ENCODE data around the gene ACTR1B.
"Not testable (repeated sequence)": the region's sequence is repeated elsewhere in the genome, so short reads cannot be mapped to it uniquely, and the experiment has no call there.

The ACTR1B gene

GRCh38 chr2:97663962-97664635, at the start of gene ACTR1B:
Gene ACTR1B, minus strand, starts transcription at chr2:97664044. Its CDS starts 154 bp downstream, at chr2:97663890.
- DNase-seq = peak; percentile 100

DNA sequence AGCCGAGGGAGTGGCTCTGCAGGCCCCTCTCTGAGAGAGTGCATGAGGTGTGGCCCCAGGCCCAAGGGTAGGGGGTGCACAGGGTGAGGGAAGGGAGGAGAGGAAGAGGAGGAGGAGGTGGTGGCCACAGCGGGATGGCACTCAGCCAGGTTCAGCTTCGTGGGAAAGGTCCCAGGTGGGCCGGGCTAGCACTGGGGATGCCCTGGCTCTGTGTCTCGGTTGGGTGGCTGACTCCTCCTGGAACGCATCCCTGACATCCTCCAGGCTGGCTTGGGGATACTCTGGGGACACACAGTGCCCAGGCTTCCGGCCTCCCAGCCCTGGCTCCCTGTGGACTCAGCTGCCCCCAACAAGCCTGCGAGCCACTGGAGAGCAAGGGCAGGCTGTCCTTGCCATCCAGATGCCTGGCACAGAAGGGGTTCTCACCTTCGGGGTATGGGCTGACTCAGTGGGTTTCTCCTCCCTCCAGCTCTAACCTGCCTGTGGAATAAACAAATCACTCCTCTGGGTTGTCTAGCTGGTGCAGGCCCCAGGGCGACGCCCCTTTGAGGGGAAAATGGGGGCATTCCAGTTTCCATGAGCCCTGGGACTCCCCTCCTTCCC, 49.0 kb upstream of the ACTR1B start:
- DNase-seq = no peak

- DNase-seq = not testable (repeated sequence)
Measured at GRCh38 chr2:97712175-97712574, 48.3 kb upstream of the ACTR1B start.

- no peak for DNase-seq
Measured at GRCh38 chr2:97711394-97711711, 47.5 kb upstream of the ACTR1B start.

GRCh38 chr2:97708608-97709007, 44.8 kb upstream of the ACTR1B start:
- no peak for DNase-seq

DNA sequence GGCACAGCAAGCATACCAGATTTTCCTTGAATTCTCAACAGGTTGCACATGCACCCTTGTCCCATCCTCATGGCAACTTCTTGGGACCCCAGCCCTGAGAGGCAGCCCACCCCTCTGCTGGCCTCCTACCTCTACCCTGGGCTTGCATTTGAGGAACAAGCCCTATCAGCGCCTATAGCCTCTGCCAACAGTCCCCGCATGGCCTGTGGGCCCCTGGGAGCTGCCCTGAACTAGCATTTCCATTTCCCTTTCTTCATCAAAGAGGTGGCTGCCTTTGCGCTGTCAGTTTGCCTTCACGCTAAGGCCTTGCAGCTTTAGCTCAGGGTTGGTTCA, 44.2 kb upstream of the ACTR1B start:
- no peak for DNase-seq

DNA sequence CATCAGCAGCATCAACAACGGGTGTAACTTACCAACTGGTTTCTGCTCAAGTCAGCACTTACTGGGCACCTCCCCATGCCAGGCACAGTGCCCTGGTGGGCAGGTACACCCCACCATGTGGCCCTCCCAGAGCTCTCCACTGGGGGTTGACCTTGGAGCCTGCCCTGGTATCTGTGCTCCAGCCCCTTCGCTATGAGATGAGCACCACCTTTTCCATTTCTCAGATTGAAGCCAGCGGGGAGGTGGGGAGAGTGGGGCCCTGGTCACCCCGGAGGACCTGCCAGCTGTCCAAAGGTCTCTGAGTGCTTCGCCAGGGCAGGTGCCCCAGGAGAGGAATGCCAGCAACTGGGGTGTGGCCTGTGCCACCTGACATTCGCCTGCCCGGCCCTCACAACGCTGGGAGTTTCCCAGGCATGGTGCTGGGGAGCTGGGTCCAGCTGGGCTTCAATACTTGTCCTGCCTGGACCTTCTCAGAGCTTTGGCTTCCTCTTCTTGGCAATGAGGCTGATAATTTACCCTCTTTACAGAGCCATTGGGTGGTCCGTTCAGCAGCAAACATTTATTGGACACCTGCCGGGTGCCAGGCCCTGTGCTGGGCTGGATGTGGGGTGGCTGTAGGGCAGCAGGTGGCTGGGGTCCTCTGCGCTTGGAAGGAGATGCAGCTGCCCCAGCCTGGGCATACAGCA, 43.7 kb upstream of the ACTR1B start:
- DNase-seq = no peak

DNA sequence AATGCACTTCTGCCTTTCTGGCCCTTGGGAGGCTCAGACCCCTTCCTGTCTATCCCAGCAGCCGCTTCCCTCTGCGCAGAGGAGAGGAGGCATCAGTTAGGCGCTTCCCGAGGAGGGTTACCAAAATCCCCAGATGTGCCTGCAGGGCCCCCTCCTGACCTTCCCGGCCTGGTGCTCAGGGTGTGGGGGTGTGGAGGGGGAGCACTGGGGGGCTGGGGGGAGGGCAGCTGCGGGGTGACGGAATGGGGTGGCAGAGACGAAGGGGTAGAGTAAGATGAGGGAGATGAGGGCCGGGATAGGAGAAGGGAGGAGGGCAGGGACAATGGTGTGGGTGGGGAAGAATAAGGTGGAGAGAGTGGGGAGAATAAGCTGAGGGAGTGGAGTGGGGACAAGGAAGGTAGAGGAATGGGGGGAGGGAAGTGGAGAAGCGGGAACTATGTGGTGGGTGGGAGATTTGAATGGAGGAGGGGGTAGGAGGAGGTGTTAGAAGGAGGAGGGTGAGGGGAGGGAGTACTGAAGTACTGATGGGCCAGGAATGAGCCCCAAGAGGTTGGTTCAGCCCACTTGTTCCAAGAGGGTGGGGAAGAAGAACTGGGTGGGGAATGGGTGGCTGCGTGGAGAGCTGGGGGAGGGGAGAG, 43.0 kb upstream of the ACTR1B start:
- DNase-seq = no peak

- DNase-seq = no peak
Measured at GRCh38 chr2:97706112-97706511, 42.3 kb upstream of the ACTR1B start.

GRCh38 chr2:97704989-97705388, 41.1 kb upstream of the ACTR1B start:
- no peak for DNase-seq

DNA sequence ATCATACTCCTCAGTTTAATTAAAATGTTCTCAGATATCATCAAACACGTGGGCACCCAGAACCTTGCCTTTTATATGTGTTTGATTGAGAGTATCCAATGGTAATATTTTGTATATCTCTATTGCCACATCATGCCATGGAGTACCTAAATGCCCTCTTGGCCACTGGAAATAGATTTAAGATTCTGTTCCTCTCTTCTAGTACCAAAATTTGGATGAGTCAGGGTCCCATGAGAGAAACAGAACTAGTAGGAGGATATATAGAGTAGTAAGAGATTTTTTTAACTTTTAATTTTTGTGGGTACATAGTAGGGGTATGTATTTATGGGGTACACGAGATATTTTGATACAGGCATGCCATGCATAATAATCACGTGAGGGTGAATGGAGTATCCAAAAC, 39.9 kb upstream of the ACTR1B start:
- DNase-seq = no peak

- no peak for DNase-seq
Measured at GRCh38 chr2:97702731-97703470, 39.1 kb upstream of the ACTR1B start.

GRCh38 chr2:97701851-97702465, 38.1 kb upstream of the ACTR1B start:
- DNase-seq = no peak

DNA sequence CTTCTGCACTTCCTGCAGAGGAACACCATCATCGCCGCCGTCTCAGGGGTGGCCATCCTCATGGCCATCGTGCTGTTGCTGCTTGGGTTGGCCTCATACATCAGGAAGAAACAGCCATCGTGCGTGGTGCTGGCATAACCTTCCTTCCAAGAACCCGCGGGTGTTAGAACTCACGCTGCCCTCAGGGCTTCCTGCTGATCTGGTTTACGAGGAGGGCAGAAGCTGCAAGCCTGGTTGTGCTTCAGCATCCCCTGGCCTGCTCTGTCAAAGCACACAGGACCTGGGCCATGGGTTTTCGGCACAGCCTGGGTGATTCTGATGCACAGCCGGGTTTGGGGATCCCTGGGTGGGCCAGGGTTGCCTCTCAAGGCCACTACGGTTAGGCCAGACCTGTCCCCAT, 37.3 kb upstream of the ACTR1B start:
- no peak for DNase-seq

- DNase-seq = peak; percentile 38
Measured at GRCh38 chr2:97699765-97700444, 36.1 kb upstream of the ACTR1B start.

- no peak for DNase-seq
Measured at GRCh38 chr2:97698530-97698929, 34.7 kb upstream of the ACTR1B start.

DNA sequence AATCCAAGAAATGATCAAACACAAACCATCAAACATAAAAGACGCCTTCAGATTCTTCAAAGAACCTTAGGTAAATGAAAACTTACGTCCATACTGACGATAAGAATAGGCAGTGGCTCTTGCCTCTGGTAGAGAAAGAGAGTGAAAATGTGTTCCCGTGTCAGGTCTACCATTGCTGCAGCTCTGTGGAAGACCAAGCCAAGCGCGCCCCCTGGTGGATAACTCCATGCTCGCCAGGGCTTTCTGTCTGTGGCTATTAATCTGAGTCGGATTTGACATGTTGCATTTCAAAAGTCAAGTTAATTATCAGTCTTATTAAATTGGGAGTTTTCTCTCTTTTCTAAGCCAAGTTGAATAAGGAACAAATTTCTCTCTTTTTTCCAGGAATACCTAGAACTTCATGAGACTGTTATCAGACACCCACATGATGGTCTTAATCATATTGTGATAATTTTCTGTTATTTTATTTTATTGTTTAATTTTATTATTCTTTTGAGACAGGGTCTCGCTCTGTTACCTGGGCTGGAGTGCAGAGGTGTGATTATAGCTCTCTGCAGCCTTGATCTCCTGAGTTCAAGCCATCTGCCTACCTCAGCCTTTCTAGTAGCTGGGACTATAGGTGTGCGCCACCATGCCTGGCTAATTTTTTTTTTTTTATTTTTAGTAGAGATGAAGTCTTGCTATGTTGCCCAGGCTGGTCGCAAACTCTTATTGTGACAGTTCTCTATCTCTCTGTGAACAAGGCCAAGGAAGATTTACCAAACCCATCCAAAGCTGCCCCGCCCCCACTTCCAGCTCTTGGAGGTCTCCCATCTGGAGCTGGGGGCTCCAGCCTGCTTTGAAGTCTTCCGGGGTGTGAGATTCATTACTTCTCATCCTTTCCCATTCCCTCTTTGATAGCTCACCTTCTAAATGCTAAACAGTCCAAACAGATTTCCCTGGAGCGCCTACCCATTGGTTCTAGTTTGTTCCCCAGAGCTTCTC, 33.7 kb upstream of the ACTR1B start:
- DNase-seq = peak; percentile 82

DNA sequence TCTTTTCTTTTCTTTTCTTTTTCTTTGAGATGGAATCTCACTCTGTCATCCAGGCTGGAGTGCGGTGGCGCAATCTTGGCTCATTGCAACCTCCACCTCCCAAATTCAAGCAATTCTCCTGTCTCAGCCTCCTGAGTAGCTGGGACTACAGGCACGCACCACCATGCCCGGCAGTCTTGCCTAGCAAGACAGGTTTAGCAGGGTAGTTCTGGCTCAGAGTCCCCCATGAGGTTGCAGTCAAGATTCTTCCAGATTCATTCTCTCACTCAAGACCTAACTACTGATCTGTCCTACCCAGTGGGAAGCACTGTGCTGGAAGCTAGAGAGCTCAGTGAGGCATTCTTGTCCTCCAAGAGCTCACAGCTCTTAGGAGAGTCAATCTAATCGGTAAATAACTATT, 31.9 kb upstream of the ACTR1B start:
- no peak for DNase-seq

DNA sequence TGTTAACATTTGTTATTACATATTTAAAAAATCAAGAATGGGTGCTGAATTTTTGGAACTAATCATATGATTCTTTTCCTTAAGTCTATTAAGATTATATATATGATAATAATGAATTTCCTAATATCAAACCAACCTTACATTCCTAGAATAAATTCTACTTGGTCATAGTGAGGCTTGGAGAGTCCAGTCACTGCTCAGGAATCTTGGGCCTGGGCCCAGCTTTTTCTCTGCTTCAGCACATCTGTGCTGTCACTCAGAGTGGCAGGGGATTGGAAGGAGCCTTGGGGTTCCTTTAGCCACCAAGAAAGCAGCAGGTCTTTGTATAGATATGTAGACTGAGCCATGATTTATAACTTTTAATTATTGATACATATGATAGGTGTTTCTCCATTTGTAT, 29.6 kb upstream of the ACTR1B start:
- no peak for DNase-seq

DNA sequence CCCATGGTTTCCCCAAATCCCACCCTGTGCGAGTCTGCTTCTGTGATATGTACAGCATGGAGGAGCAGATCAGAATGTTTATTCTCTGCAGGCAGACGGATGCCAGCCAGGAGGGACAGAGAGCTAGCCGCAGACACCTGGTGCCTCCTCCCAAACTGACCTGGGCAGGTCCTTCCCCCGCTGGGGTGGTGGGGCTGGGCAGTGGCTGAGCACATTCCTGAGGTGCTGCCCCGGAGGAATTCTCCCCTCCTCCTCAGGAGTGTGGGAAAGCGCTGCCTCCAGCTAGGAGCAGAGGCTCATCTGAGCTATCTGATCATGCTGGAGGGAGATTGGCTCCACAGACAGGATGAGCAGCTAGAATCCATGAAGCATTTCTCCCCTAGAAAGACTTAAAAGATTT, 27.3 kb upstream of the ACTR1B start:
- no peak for DNase-seq

Data from DMS79 treated with DMSO at 0.1 percent for 48 hours (cell line).